HG03175 (cell line): ENCODE measurements around the gene KLHL12.

Experiments used
- ATAC-seq: cut with Tn5 transposase; IDR thresholded peaks from one replicate; pipeline ENCODE4 v1.9.1; 2021; ENCODE audit warnings: mild to moderate bottlenecking, moderate library complexity; ENCODE audit not compliant: unreplicated experiment

The KLHL12 gene

DNA sequence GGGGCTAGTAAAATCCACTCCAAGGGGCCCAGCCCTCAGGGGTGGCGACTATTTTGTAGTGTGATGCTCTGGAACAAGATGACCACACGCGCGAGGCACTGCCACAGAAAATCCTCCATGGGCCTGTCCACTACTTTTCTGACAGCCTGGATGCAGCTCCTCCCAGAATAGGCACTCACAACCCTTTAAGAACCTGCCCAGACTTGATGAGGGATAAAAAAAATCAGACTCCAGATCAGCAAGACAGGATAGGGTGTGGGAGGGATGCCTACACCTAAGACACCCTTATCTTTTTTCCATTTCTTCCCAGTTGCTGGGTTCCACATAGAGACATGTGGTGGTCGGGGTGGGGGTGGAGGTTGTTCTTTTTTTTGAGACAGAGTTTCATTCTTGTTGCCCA is 82.8 kb downstream of the KLHL12 start:
- ATAC-seq, result no peak

DNA sequence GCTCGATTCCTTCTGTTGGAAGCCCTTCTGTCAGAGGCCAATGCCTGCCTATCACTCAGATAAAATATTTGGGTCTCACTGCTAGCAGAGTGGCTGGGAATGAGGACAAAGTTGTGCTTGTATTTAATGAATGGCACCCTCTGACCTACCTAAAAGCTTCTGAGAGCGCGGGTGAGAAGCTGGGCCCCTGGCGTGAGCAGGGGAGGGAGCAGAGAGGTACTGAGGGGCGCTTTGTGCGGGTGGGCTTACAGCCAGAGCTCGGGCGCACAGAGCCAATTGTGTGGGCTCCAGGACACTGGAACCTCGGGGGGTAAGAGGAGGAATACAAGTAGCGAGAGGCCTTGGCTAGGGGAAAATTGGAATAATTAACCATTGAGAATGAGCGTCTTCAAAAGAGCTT is 84.0 kb downstream of the KLHL12 start:
- ATAC-seq, result no peak
